Mesodermal cell (in vitro differentiated cells): Measurements from ENCODE around the gene SNRPE.

Source experiments
- H3K27ac ChIP-seq: 2 replicates; pipeline ENCODE4 v1.7.0; 2013; ENCODE audit warnings: mild to moderate bottlenecking, low read depth, low read length, moderate library complexity; ENCODE audit not compliant: severe bottlenecking
- H3K36me3 ChIP-seq: 2 replicates; pipeline ENCODE4 v1.7.1; 2013; ENCODE audit warnings: mild to moderate bottlenecking, low read length, moderate library complexity; ENCODE audit not compliant: control insufficient read depth, insufficient read depth
- H3K4me1 ChIP-seq: one replicate; pipeline ENCODE4 v1.7.1; 2013; ENCODE audit warnings: mild to moderate bottlenecking, low read length; ENCODE audit not compliant: insufficient read depth, control insufficient read depth, poor library complexity, severe bottlenecking
- H3K4me3 ChIP-seq: 2 replicates; pipeline ENCODE4 v1.7.0; 2013; ENCODE audit warnings: low read length, control low read depth, mild to moderate bottlenecking; ENCODE audit not compliant: insufficient read depth, poor library complexity, severe bottlenecking; ENCODE audit errors: extremely low read depth
- H3K9me3 ChIP-seq: 2 replicates; pipeline ENCODE4 v1.7.1; 2013; ENCODE audit warnings: mild to moderate bottlenecking, low read length, moderate library complexity; ENCODE audit not compliant: control insufficient read depth
- WGBS, 2 experiments: methylation state at CpG; one replicate each; pipeline ENCODE4 v1.1.5; 2013; ENCODE audit warnings: missing lambda C conversion rate in 2 of 2; ENCODE audit not compliant: insufficient coverage in 2 of 2; 5-methylcytosine and 5-hydroxymethylcytosine counted together

SNRPE gene

DNA sequence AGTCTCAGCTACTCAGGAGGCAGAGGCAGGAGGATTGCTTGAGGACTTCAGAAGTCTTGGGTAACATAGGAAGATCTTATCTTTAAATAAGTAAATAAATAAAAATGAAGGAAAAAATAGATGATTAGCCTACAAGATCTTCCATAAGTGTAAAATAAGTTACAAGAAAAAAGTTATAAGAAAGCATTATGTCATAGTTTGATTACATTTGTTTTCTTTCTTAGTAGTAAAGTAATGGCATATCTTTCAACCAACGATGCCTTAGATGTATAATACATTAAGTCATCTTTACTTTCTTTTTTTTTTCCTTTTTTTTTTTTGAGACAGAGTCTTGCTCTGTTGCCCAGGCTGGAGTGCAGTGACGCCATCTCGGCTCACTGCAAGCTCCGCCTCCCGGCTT, 46.5 kb downstream of the SNRPE start:
- H3K9me3 ChIP-seq: no peaks in the 10 kb centered on the region
- no peak overlapping the region for H3K4me3 ChIP-seq
- H3K36me3 ChIP-seq: no peaks in the 10 kb centered on the region
- H3K4me1 ChIP-seq: peaks cover 3% of the 10 kb centered on the region
- H3K27ac ChIP-seq: no peak overlapping the region
- no CpG with 5 or more reads among the region's 5 CpGs for WGBS, 2 experiments

DNA sequence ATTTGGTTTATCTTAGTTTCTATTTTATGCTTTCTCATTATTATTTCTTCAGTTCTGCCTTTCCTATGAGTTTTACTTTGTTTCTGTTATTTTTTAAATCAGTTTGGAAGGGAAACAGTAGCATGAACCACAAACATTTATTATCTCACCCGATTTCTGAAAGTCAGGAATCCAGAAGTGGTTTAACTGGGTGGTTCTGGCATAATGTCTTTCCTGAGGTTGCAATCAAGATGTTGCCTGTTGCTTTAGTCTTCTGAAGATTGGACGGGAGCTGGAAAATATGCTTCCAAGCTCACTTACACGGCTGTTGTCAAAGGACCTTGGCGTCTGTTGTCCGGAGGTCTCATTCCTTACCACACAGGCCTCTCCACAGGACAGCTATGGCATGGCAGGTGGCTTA, 50.4 kb downstream of the SNRPE start:
- Histone ChIP-seq H3K27ac (no peak overlapping the region), H3K36me3 (no peaks in the 10 kb centered on the region), H3K4me1 (no peaks in the 10 kb centered on the region), H3K9me3 (no peaks in the 10 kb centered on the region), H3K4me3 (no peak overlapping the region)
- 92 to 93% methylated on average over 2 to 4 of the region's 5 CpGs for WGBS, 2 experiments

DNA sequence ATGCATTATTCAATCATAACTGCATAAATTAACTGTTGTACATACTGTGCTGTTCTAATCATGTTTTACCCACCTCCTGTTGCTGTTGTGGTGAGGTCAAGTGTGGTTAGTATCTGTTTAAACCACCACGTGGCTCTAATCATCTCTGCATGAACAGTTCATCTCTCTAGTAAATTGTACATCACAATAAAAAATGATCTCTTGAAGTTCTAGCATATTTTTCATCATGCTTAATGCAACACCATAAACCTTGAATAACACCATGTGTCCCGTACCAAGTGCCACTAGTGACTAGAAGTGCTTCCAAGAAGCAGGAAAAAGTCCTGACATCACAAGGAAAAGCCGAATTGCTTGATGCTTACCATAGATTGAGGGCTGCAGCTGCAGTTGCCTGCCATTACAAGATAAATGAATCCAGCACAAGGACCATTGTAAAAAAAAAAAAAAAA, 51.7 kb downstream of the SNRPE start:
- H3K4me3 ChIP-seq: no peak overlapping the region
- H3K4me1 ChIP-seq: no peaks in the 10 kb centered on the region
- no peaks in the 10 kb centered on the region for H3K36me3 ChIP-seq
- 76 to 88% methylated on average over 1 to 2 of the region's 3 CpGs for WGBS, 2 experiments
- no peaks in the 10 kb centered on the region for H3K9me3 ChIP-seq
- H3K27ac ChIP-seq: no peak overlapping the region

DNA sequence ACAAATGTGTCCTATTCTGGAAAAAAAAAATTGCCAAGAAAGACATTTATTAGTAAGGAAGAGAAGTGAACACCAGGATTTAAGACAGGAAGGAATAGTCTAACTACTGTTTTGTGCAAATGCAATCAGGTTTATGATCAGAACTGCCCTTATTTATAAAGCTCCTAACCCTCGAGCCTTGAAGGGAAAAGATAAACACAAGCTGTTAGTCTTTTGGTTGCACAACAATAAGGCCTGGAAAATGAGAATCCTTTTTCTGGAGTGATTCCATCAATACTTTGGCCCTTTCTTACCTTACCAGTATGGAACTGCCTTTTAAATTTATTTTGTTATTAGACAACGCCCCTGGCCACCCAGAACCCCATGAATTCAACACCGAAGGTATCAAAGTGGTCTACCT, 52.9 kb downstream of the SNRPE start:
- Histone ChIP-seq H3K4me3 (no peak overlapping the region), H3K36me3 (no peaks in the 10 kb centered on the region), H3K4me1 (no peaks in the 10 kb centered on the region), H3K27ac (no peak overlapping the region), H3K9me3 (no peaks in the 10 kb centered on the region)
- 100% methylated on average over 2 of the region's 3 CpGs; no CpG with 5 or more reads in 1 of the 2 experiments for WGBS, 2 experiments

DNA sequence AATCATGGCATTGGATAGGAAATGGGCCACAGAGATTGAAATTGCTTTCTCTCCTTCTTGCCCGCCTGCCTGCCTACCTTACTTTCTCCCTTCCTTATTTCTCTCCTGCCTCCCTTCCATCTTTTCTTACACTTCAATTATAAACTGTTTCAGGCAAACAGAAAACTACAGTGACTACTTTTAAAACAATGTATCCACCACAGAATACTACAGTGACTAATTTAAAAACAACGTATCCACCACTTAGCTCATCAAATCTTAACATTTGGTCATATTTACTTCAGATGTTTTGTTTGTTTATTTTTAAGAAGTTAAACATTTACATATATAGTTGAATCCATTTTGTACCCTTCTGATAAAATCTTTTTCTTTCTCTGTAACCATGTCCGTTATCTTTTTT, 54.4 kb downstream of the SNRPE start:
- H3K4me1 ChIP-seq: no peaks in the 10 kb centered on the region
- no peak overlapping the region for H3K27ac ChIP-seq
- H3K4me3 ChIP-seq: no peak overlapping the region
- H3K9me3 ChIP-seq: no peaks in the 10 kb centered on the region
- 100% methylated on average over 1 to 2 of the region's 3 CpGs for WGBS, 2 experiments
- H3K36me3 ChIP-seq: no peaks in the 10 kb centered on the region

DNA sequence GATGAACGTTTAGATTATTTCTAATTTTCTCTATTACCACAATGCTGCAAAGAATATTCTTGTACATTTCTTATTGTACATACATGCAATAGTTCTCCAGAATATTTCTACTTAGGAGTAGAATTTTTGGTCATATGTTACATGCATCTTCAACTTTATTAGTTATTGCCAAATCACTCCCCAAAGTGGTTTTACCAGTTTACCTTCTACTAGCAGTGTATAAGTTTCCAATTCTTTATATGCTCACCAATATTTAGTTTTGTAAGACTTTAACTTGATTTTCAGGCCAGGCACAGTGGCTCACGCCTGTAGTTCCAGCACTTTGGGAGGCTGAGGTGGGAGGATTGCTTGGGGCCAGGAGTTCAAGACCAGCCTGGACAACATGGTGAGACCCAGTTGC, 55.4 kb downstream of the SNRPE start:
- H3K4me1 ChIP-seq: no peaks in the 10 kb centered on the region
- no peak overlapping the region for H3K27ac ChIP-seq
- H3K9me3 ChIP-seq: no peaks in the 10 kb centered on the region
- WGBS, 2 experiments: 71 to 100% methylated on average over 1 of the region's 2 CpGs
- H3K4me3 ChIP-seq: no peak overlapping the region
- no peaks in the 10 kb centered on the region for H3K36me3 ChIP-seq
